A549 (cell line): ENCODE data around the gene GTF3C1. TPM values are rescaled to one million over a fixed set of nuclear protein-coding genes. Genes with fewer than 3 reads are reported as not detected.
A peak's percentile ranks its signal among the peaks of the same experiment; 100 is the strongest.

Experiments
- ATAC-seq, 2 experiments: fragments of 200-7000 bp in 1 of 2; fragments of >200 bp in 1 of 2; cut with Nextera tagmentation in 1 of 2; cut with Tn5 transposase in 1 of 2; 3 replicates each; pipeline versions ENCODE4 v1.8.0 to v1.9.1; 2018 to 2020; ENCODE audit warnings: mild to moderate bottlenecking in 1 of 2, moderate library complexity in 1 of 2
- CTCF ChIA-PET: fragments of 300-600 bp; sonication (Branson Sonifier 250); formaldehyde crosslinking; extraction: SDS; loops from one replicate; lab custom pipeline; 2021; ENCODE audit warnings: antibody characterized with exemption, inconsistent platforms; lab: Yijun Ruan, JAX
- POLR2A ChIA-PET: fragments of 350-600 bp; formaldehyde crosslinking; extraction: SDS; loops from one replicate; lab custom pipeline; 2021; ENCODE audit warnings: antibody characterized with exemption, inconsistent platforms; lab: Yijun Ruan, JAX
- DNase-seq, 2 experiments: peaks; one replicate each; pipeline versions ENCODE4 v3.0.0 to v3.0.0-alpha.2; 2011 to 2016; ENCODE audit warnings: low read depth in 1 of 2, low spot score in 1 of 2
- FAIRE-seq: peaks from 2 replicates; lab custom pipeline; 2011; peaks lifted over from hg19 to GRCh38; lab: Jason Lieb, UNC
- H3K27ac ChIP-seq, 2 experiments: fragments of >200 bp; sonication (Bioruptor Twin); formaldehyde crosslinking; 3 replicates each; pipeline ENCODE4 v1.5.1; 2016 to 2017
- H3K4me1 ChIP-seq: fragments of >200 bp; sonication (Bioruptor Twin); formaldehyde crosslinking; 3 replicates; pipeline ENCODE4 v1.6.1; 2016
- H3K4me2 ChIP-seq: fragments of >200 bp; sonication (Bioruptor Twin); formaldehyde crosslinking; 3 replicates; pipeline ENCODE4 v1.6.1; 2016
- H3K4me3 ChIP-seq: fragments of >200 bp; sonication (Bioruptor Twin); formaldehyde crosslinking; 3 replicates; pipeline ENCODE4 v1.5.1; 2016
- H3K9me3 ChIP-seq: fragments of >200 bp; sonication (Bioruptor Twin); formaldehyde crosslinking; 3 replicates; pipeline ENCODE4 v1.6.1; 2016
- BCL3 ChIP-seq: fragments of >200 bp; sonication (Bioruptor Twin); formaldehyde crosslinking; IDR thresholded peaks from 3 replicates; pipeline ENCODE4 v1.6.1; 2016
- CHD2 ChIP-seq: fragments of 150-350 bp; IDR thresholded peaks from 2 replicates; pipeline ENCODE4 v1.6.1; 2014; ENCODE audit warnings: low read length; ENCODE audit not compliant: partially characterized antibody
- CHD4 ChIP-seq: fragments of 200-600 bp; sonication (generic); IDR thresholded peaks from 2 replicates; pipeline ENCODE4 v1.6.1; 2016; ENCODE audit warnings: antibody characterized with exemption, mild to moderate bottlenecking, borderline replicate concordance
- CTCF ChIP-seq: fragments of >200 bp; sonication (Bioruptor Twin); formaldehyde crosslinking; IDR thresholded peaks from 3 replicates; pipeline ENCODE4 v1.5.1; 2016
- EHF ChIP-seq: fragments of 250-450 bp; sonication (Bioruptor Pico); IDR thresholded peaks from 2 replicates; pipeline ENCODE4 v1.5.0; 2020; ENCODE audit warnings: mild to moderate bottlenecking
- EP300 ChIP-seq, 2 experiments: fragments of >200 bp; sonication (Bioruptor Twin); formaldehyde crosslinking; IDR thresholded peaks; 2 replicates in 1 of 2; 3 replicates in 1 of 2; pipeline ENCODE4 v1.6.1; 2016 to 2017
- ESRRA ChIP-seq: fragments of 150-350 bp; IDR thresholded peaks from 2 replicates; pipeline ENCODE4 v1.6.1; 2014; ENCODE audit warnings: mild to moderate bottlenecking, low read length, borderline replicate concordance
- HDAC2 ChIP-seq: fragments of 200-600 bp; sonication (generic); IDR thresholded peaks from 2 replicates; pipeline ENCODE4 v1.6.1; 2016
- HMGXB4 ChIP-seq: fragments of 250-450 bp; sonication (Bioruptor Pico); IDR thresholded peaks from 2 replicates; pipeline ENCODE4 v1.5.0; 2021; ENCODE audit warnings: mild to moderate bottlenecking, moderate library complexity, borderline replicate concordance
- HOXA7 ChIP-seq: fragments of 250-450 bp; sonication (Bioruptor Pico); IDR thresholded peaks from 2 replicates; pipeline ENCODE4 v1.5.0; 2020; ENCODE audit warnings: mild to moderate bottlenecking, moderate library complexity
- JUNB ChIP-seq: fragments of >200 bp; sonication (Bioruptor Twin); formaldehyde crosslinking; IDR thresholded peaks from 2 replicates; pipeline ENCODE4 v1.6.1; 2016
- KDM1A ChIP-seq: fragments of 200-600 bp; sonication (generic); IDR thresholded peaks from 2 replicates; pipeline ENCODE4 v1.6.1; 2016; ENCODE audit warnings: low read depth, mild to moderate bottlenecking
- NR3C1 ChIP-seq: fragments of >200 bp; sonication (Bioruptor Twin); formaldehyde crosslinking; IDR thresholded peaks from 3 replicates; pipeline ENCODE4 v1.6.1; 2017
- POLR2AphosphoS2 ChIP-seq: conservative IDR thresholded peaks from 2 replicates; pipeline ENCODE4 v1.6.1; 2012; ENCODE audit warnings: low read length, improper control_type of control experiment, inconsistent platforms
- RCOR1 ChIP-seq: fragments of 150-350 bp; IDR thresholded peaks from 2 replicates; pipeline ENCODE4 v1.6.1; 2014; ENCODE audit warnings: antibody characterized with exemption, low read length, low read depth
- RNF2 ChIP-seq: fragments of 200-600 bp; sonication (generic); IDR thresholded peaks from 2 replicates; pipeline ENCODE4 v1.6.1; 2016; ENCODE audit warnings: low read depth, mild to moderate bottlenecking, antibody characterized with exemption, moderate library complexity, borderline replicate concordance
- SMC3 ChIP-seq: fragments of >200 bp; sonication (Bioruptor Twin); formaldehyde crosslinking; IDR thresholded peaks from 3 replicates; pipeline ENCODE4 v1.6.1; 2018; ENCODE audit warnings: inconsistent platforms
- USF2 ChIP-seq: fragments of 450-650 bp; IDR thresholded peaks from 2 replicates; pipeline ENCODE4 v1.6.1; 2014; ENCODE audit warnings: antibody characterized with exemption
- ZC3H11A ChIP-seq: fragments of 450-650 bp; IDR thresholded peaks from 2 replicates; pipeline ENCODE4 v1.6.1; 2014; ENCODE audit warnings: antibody characterized with exemption, mild to moderate bottlenecking
- ZSCAN20 ChIP-seq: fragments of 250-450 bp; sonication (Bioruptor Pico); IDR thresholded peaks from 2 replicates; pipeline ENCODE4 v1.8.0; 2022; ENCODE audit warnings: mild to moderate bottlenecking, moderate library complexity
- WGBS: methylation state at CpG from one replicate; pipeline ENCODE4 v1.1.6; 2017; ENCODE audit errors: missing lambda C conversion rate; 5-methylcytosine and 5-hydroxymethylcytosine counted together
- polyA plus RNA-seq, 4 experiments: library from polyadenylated mRNA; depleted of rRNA in 3 of 4; stranded (reverse); fragments of >200 nt; fragmentation: RNase III in 1 of 4; extraction: RNeasy Plus Mini Kit Qiagen cat#74134 plus additional on column Dnase treatment in 1 of 4; gene quantifications; 2 replicates in 3 of 4; 3 replicates in 1 of 4; pipeline ENCODE4 v1.2.3, GENCODE V29; 2011 to 2017

The GTF3C1 gene
- polyA plus RNA-seq, 2 of the 4 experiments (the other 2 are of a cell fraction): 41.6 to 54.2 TPM

GRCh38 chr16:27551036-27551435 lies 1.3 kb upstream of the GTF3C1 start:
- H3K4me1 ChIP-seq: peaks cover 31% of the 10 kb centered on the region
- no peak for TF ChIP-seq HOXA7 (CRISPR knock-in tag)
- TF ChIP-seq CTCF: no peak
- no peak for TF ChIP-seq JUNB
- TF ChIP-seq HMGXB4: no peak
- no peak for TF ChIP-seq RCOR1
- TF ChIP-seq ZC3H11A: no peak
- no peak for TF ChIP-seq ZSCAN20 (CRISPR knock-in tag)
- TF ChIP-seq POLR2AphosphoS2: no peak
- TF ChIP-seq EHF: no peak
- no peak for TF ChIP-seq RNF2
- no peak for TF ChIP-seq HDAC2
- TF ChIP-seq EP300 (IDR thresholded peaks at IDR 0.05): no peak
- no peak for TF ChIP-seq ESRRA
- TF ChIP-seq BCL3: no peak
- TF ChIP-seq USF2: no peak
- POLR2A ChIA-PET: interaction anchor here (0.6 kb wide), 1 partner anchor 57 kb away, joined by 4 read pairs; no protein-coding TSS in a partner anchor
- WGBS: 60% methylated on average over 1 of the region's 1 CpG
- ATAC-seq (no peak), FAIRE-seq (no peak), DNase-seq (no peak)
- H3K4me2 ChIP-seq: peak overlapping the region; percentile 95
- H3K27ac ChIP-seq: peak overlapping the region in 1 of 2 experiments; percentile 87; a peak in 2 of 6 replicates
- CTCF ChIA-PET: interaction anchor here (1.1 to 1.5 kb wide), 2 partner anchors 12 to 54 kb away, joined by 3 read pairs; no protein-coding TSS in a partner anchor
- no peaks in the 10 kb centered on the region for H3K9me3 ChIP-seq
- peak overlapping the region; percentile 81; the same call in 2 of the 3 replicates for H3K4me3 ChIP-seq

GRCh38 chr16:27550582-27550920 lies 838 bp upstream of the GTF3C1 start:
- ATAC-seq: no peak
- Histone ChIP-seq H3K27ac (peak overlapping the region; percentile 77 to 87), H3K4me1 (peaks cover 31% of the 10 kb centered on the region), H3K4me2 (peak overlapping the region; percentile 95), H3K4me3 (peak overlapping the region; percentile 81), H3K9me3 (no peaks in the 10 kb centered on the region)
- ChIA-PET POLR2A (interaction anchor here (0.6 to 1.4 kb wide), 6 partner anchors 20 to 347 kb away, joined by 3 to 6 read pairs (median 4); partner anchors contain the start of gene KDM8), CTCF (interaction anchor here (0.7 to 1.5 kb wide), 3 partner anchors 10 to 520 kb away, joined by 3 to 6 read pairs (median 3); no protein-coding TSS in a partner anchor)
- 20% methylated on average over 4 of the region's 4 CpGs for WGBS
- TF ChIP-seq CHD2 (no peak), CHD4 (0 out of 2 replicates have a peak, but pooled peaks have one; percentile 52), RCOR1 (peak; percentile 56; the same call in 1 of the 2 replicates), HDAC2 (peak; percentile 89), NR3C1 (no peak), KDM1A (peak; percentile 96), SMC3 (no peak), EHF (no peak)
- no peak for FAIRE-seq
- DNase-seq: peak in 1 of 2 experiments; percentile 7
